Fibroblast of skin of right quadriceps (primary cell): ENCODE data around the gene LAT.
A peak's percentile ranks its signal among the peaks of the same experiment; 100 is the strongest.
"Not testable (repeated sequence)": the region's sequence is repeated elsewhere in the genome, so short reads cannot be mapped to it uniquely, and the experiment has no call there.

Source experiments
- DNase-seq: peaks from one replicate; pipeline ENCODE4 v3.0.0-alpha.2; 2013

The LAT gene

GRCh38 chr16:28984619-28985135, at the start of gene LAT:
TSS of gene LAT (plus strand) at chr16:28985052. CDS start at chr16:28985418, 366 bp downstream.
- DNase-seq, result no peak

DNA sequence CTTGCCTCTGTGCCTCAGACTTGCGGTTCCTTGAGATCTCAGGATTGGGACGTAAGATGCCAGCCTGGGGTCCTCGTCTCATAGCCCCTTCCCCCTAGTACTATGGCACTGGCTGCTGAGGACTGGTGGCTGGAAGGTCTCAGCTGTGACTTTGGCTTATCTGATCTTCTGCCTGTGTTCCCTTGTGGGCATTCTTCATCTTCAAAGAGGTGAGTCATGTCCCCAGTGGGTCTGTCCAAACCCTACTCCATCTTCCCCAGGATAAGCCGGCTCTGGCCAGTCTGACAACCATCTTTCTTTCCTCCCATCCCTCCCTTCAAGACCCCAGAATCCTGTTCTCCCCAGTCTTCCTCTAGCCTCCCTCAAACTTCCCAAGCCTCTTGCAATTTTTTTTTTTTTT, 49.5 kb upstream of the LAT start:
- no peak for DNase-seq

- DNase-seq, result peak; percentile 75
Measured at GRCh38 chr16:28935924-28936783, 48.7 kb upstream of the LAT start.

- no peak for DNase-seq
Measured at GRCh38 chr16:28936784-28937155, 48.1 kb upstream of the LAT start.

DNA sequence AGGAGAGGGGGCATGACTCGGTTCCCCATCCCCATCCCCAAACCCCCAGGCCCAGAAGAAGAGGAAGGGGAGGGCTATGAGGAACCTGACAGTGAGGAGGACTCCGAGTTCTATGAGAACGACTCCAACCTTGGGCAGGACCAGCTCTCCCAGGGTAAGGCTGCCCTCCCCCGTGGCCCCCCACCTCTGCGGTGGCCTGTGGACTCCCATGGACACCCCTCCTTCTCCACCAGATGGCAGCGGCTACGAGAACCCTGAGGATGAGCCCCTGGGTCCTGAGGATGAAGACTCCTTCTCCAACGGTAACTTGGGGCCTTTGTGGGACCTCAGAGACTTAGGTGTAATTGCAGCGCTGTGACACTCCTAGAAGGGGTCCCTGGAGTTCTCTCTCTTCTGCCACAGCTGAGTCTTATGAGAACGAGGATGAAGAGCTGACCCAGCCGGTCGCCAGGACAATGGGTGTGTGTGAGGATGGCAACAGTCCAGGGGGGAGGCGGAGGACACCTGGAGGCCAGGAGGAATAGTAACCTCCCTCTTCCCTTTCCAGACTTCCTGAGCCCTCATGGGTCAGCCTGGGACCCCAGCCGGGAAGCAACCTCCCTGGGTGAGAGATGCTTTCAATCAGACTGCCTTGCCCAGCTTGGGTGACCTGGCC, 47.5 kb upstream of the LAT start:
- DNase-seq, result no peak

- no peak for DNase-seq
Measured at GRCh38 chr16:28938721-28939120, 46.1 kb upstream of the LAT start.

DNA sequence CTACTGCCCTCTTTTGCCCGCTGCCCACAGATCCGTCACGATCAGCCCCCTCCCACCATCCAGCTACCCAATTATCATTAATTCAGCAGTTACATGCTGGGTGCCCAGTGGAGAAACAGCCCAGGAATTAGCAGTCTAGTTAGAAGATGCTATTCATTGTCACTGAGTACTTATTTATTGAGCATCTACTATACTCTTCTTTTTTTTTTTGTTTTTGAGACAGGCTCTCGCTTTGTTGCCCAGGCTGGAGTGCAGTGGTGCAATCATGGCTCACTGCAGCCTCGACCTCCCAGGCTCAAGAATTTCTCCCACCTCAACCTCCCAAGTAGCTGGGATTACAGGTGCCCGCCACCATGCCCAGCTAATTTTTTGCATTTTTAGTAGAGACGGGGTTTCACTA, 45.0 kb upstream of the LAT start:
- DNase-seq, result not testable (repeated sequence)

- DNase-seq, result no peak
Measured at GRCh38 chr16:28943281-28943680, 41.6 kb upstream of the LAT start.

DNA sequence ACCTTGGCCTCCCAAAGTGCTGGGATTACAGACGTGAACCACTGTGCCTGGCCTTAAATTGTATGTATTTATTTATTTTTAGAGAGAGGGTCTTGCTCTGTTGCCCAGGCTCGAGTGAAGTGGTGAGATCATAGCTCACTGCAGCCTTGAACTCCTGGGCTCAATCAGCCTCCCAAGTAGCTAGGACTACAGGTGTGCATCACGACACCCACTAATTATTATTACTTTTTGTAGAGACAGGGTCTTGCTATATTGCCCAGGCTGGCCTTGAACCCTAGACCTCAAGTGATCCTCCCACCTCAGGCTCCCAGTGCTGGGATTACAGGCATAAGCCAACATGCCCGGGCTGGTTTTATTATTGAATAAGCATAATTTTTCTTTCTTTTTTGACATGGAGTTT, 38.2 kb upstream of the LAT start:
- DNase-seq, result no peak

DNA sequence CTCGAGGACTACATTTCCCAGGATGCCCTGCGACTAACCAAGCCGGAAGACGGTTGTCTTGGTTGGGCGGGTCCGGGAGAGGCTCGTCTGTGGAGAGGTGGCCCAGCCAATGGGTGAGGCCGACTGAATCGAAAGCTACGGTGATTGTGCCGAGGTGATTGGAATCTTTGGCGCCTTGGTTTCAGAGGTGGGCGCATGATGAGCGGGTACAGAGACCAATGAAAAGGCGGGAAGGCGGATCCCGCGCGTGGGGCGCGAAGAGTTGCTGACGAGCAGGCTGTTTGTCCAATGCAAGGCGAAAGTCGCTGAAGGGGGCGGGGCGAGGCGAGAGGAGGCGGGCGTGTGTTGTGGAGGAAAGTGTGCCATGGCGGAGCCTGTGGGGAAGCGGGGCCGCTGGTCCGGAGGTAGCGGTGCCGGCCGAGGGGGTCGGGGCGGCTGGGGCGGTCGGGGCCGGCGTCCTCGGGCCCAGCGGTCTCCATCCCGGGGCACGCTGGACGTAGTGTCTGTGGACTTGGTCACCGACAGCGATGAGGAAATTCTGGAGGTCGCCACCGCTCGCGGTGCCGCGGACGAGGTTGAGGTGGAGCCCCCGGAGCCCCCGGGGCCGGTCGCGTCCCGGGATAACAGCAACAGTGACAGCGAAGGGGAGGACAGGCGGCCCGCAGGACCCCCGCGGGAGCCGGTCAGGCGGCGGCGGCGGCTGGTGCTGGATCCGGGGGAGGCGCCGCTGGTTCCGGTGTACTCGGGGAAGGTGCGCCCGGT, 34.0 kb upstream of the LAT start, which contains the start of gene NFATC2IP:
Gene NFATC2IP, plus strand, starts transcription at position 290 of the 762 bp plus-strand sequence. Its CDS starts 75 bp downstream, at position 365.
- DNase-seq, result peak; percentile 100

- no peak for DNase-seq
Measured at GRCh38 chr16:28951410-28951943, 33.4 kb upstream of the LAT start.

- DNase-seq, result no peak
Measured at GRCh38 chr16:28958216-28958615, 26.6 kb upstream of the LAT start.

DNA sequence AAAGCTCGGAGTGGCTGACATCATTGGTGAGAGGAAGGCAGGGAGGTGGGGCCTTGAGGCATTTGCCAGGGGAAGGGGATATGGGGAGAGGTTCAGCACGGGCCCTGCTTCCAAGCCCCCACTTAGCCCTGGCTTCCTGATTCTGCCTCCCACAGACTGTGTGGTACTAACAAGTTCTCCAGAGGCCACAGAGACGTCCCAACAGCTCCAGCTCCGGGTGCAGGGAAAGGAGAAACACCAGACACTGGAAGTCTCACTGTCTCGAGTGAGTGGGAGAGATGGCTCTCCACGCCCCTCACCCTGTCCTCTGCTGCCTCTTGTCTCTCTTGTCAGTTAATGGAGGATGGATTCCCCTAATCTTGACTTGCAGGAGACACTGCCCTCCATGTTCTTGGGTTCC, 26.0 kb upstream of the LAT start:
- DNase-seq, result no peak

GRCh38 chr16:28964072-28964471, 20.8 kb upstream of the LAT start:
- DNase-seq, result no peak

GRCh38 chr16:28964496-28964895, 20.4 kb upstream of the LAT start:
- no peak for DNase-seq

DNA sequence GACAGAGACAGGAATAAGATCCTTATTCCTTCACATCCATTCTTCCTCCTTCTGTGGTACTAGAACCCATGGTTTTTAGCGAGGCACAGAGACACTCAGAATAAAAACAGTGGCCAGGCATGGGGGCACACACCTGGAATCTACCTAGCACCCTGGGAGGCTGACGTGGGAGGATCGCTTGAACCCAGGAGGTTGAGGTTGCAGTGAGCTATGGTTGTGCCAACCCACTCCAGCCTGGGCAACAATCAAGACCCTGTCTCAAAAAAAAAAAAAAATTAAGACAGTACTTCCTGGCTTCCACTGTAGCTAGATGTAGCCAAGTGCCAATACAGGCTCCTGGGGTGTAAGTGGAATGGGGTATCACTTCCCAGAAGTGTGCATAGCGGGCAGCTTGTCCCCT, 17.7 kb upstream of the LAT start:
- DNase-seq, result no peak

GRCh38 chr16:28969696-28970095, 15.2 kb upstream of the LAT start:
- DNase-seq, result not testable (repeated sequence)

- DNase-seq, result peak; percentile 69
Measured at GRCh38 chr16:28974007-28974436, 10.8 kb upstream of the LAT start.

DNA sequence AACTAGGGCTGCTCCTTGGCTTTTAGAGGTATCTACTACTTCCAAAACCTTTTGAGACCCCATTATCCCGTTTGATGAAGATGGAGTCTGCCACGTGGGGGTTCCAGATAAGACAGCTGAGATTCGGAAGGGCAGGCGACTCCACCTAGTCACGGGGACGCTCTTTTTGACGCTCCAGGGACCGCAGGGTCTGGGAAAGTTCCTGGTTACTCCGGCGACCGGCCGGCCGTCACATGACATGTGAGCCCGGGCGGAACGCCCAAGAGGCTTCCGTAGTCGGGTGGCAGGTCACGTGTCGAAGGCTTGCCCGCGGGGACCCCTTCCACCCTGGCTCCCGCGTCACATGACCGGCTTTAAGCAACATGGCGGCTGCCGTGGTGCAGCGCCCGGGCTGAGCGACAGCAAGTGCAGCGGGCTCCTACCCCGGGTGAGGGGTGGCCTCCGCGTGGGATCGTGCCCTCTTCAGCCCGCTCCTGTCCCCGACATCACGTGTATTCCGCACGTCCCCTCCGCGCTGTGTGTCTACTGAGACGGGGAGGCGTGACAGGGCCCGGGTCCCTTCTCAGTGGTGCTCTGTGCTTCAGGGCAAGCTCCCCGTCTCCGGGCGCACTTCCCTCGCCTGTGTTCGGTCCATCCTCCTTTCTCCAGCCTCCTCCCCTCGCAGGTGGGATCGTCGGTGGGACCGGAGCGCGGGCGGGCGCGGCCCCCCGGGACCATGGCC, 10.3 kb upstream of the LAT start, which contains the start of gene SPNS1:
Gene SPNS1, plus strand, starts transcription at position 342 of the 721 bp plus-strand sequence. Its CDS starts 374 bp downstream, at position 716.
- DNase-seq, result peak; percentile 95

- DNase-seq, result no peak
Measured at GRCh38 chr16:28975158-28975599, 9.7 kb upstream of the LAT start.

DNA sequence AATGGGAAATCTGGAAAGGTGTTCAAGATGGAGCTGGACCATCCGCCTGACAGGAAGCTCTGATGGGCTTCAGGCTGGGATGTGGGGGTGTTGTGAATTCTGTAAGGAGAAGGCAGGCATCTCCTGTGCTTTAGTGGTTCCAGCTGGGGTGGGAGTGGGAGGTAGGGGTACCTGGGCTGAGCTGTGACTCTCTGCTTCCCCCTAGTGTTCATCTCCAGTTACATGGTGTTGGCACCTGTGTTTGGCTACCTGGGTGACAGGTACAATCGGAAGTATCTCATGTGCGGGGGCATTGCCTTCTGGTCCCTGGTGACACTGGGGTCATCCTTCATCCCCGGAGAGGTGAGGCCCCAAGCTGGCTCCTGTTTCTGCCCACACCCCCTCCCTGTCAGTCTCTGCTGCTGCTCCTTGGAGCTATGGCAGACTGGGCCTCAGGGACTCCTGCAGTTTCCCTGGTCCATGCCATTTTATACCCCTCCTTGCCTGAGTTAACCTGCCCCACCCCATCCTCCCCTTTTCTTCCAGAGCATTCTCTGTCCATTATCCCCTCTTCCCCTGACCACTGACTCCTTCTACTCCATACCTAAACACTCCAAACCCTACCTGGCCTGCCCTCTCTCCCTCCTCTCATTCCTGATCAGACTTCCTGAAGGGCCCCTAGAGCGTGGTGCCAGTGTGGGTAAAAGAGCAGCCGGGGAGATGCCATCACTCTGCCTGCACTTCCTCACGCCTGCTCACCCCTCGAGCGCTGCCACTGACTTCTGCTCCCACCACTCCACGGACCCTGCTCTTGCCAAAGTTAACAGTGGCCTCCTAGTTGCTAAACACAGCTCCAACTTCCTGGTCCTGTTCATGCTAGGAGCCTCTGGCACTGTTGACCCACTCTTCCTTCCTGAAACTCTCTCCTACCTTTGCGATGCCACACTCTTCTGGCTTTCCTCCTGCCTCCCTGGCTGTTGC, 6.9 kb upstream of the LAT start:
- DNase-seq, result no peak
